Measurements from ENCODE around the gene OR10S1. TPM values are rescaled to one million over a fixed set of nuclear protein-coding genes. Genes with fewer than 3 reads are reported as not detected.

The OR10S1 gene
- total RNA-seq, 1 donor from 2014 or later: not detected

- Mint-ChIP-seq H3K27me3 (ENCODE audit: unreplicated experiment) (peaks cover 2% of the 10 kb centered on the region), H3K36me3 (ENCODE audit: unreplicated experiment) (no peaks in the 10 kb centered on the region), H3K9me3 (ENCODE audit: unreplicated experiment) (no peaks in the 10 kb centered on the region), H3K4me1 (ENCODE audit: low read depth, unreplicated experiment) (no peaks in the 10 kb centered on the region), H3K27ac (ENCODE audit: unreplicated experiment) (no peak within 1 kb of the TSS), H3K4me3 (ENCODE audit: unreplicated experiment) (no peak within 1 kb of the TSS)
- no peak for TF ChIP-seq CTCF (IDR thresholded peaks at IDR 0.05; ENCODE audit: partially characterized antibody, unreplicated experiment)
- DNase-seq: no peak
Observed at GRCh38 chr11:123943738-123944137, 33.8 kb downstream of the OR10S1 start, which contains the start of gene OR6T1. TSS of gene OR6T1 (minus strand) at chr11:123943838. CDS start at chr11:123943838, 0 bp downstream.

- no peaks in the 10 kb centered on the region for H3K36me3 Mint-ChIP-seq (ENCODE audit: unreplicated experiment)
- no peak overlapping the region for H3K27ac Mint-ChIP-seq (ENCODE audit: unreplicated experiment)
- H3K4me3 Mint-ChIP-seq (ENCODE audit: unreplicated experiment): no peak overlapping the region
- H3K9me3 Mint-ChIP-seq (ENCODE audit: unreplicated experiment): no peaks in the 10 kb centered on the region
- H3K4me1 Mint-ChIP-seq (ENCODE audit: low read depth, unreplicated experiment): no peaks in the 10 kb centered on the region
- no peak for DNase-seq
- H3K27me3 Mint-ChIP-seq (ENCODE audit: unreplicated experiment): peaks cover 2% of the 10 kb centered on the region
- TF ChIP-seq CTCF (IDR thresholded peaks at IDR 0.05; ENCODE audit: partially characterized antibody, unreplicated experiment): no peak
Observed at GRCh38 chr11:123942413-123942812, 35.2 kb downstream of the OR10S1 start.

- no peak for DNase-seq
- H3K27ac Mint-ChIP-seq (ENCODE audit: unreplicated experiment): no peak within 1 kb of the TSS
- no peak for TF ChIP-seq CTCF (IDR thresholded peaks at IDR 0.05; ENCODE audit: partially characterized antibody, unreplicated experiment)
- H3K4me1 Mint-ChIP-seq (ENCODE audit: low read depth, unreplicated experiment): no peaks in the 10 kb centered on the region
- H3K9me3 Mint-ChIP-seq (ENCODE audit: unreplicated experiment): no peaks in the 10 kb centered on the region
- no peaks in the 10 kb centered on the region for H3K36me3 Mint-ChIP-seq (ENCODE audit: unreplicated experiment)
- H3K4me3 Mint-ChIP-seq (ENCODE audit: unreplicated experiment): no peak within 1 kb of the TSS
- H3K27me3 Mint-ChIP-seq (ENCODE audit: unreplicated experiment): peaks cover 2% of the 10 kb centered on the region
Observed at GRCh38 chr11:123939317-123939716, 38.3 kb downstream of the OR10S1 start, which contains the start of gene OR4D5. TSS of gene OR4D5 (plus strand) at chr11:123939617. CDS start at chr11:123939617, 0 bp downstream.

Other genes starting within 250 kb of the OR10S1 start
- 18.2 TPM for gene ZNF202, start 236.1 kb downstream of the OR10S1 start, total RNA-seq (ENCODE audit: unreplicated experiment)
- not detected for gene OR6X1, start 223.3 kb downstream of the OR10S1 start, total RNA-seq (ENCODE audit: unreplicated experiment)
- gene OR6M1, start 171.4 kb downstream of the OR10S1 start, total RNA-seq (ENCODE audit: unreplicated experiment): not detected
- gene TMEM225, start 92.1 kb downstream of the OR10S1 start, total RNA-seq (ENCODE audit: unreplicated experiment): not detected
- gene OR8D4, start 75.6 kb downstream of the OR10S1 start, total RNA-seq (ENCODE audit: unreplicated experiment): not detected
- gene OR4D5, start 38.2 kb downstream of the OR10S1 start, total RNA-seq (ENCODE audit: unreplicated experiment): not detected
- gene OR6T1, start 33.9 kb downstream of the OR10S1 start, total RNA-seq (ENCODE audit: unreplicated experiment): not detected
- gene OR10G6, start 17.4 kb upstream of the OR10S1 start, total RNA-seq (ENCODE audit: unreplicated experiment): not detected
- gene OR10G4, start 35.2 kb upstream of the OR10S1 start, total RNA-seq (ENCODE audit: unreplicated experiment): not detected
- gene OR10G9, start 45.2 kb upstream of the OR10S1 start, total RNA-seq (ENCODE audit: unreplicated experiment): not detected
- gene OR10G8, start 49.0 kb upstream of the OR10S1 start, total RNA-seq (ENCODE audit: unreplicated experiment): not detected
- not detected for gene OR10G7, start 63.5 kb upstream of the OR10S1 start, total RNA-seq (ENCODE audit: unreplicated experiment)
- gene VWA5A, start 137.7 kb upstream of the OR10S1 start, total RNA-seq (ENCODE audit: unreplicated experiment): 2.6 TPM
- gene OR10D3, start 205.6 kb upstream of the OR10S1 start, total RNA-seq (ENCODE audit: unreplicated experiment): 0.29 TPM

All from glutamatergic neuron (in vitro differentiated cells).